DLD1 (cell line): ENCODE data around the gene SLC39A11.
"Not testable (repeated sequence)": the region's sequence is repeated elsewhere in the genome, so short reads cannot be mapped to it uniquely, and the experiment has no call there.

Experiments
- in situ Hi-C: cut with HindIII; loops from 2 replicates; pipeline ENCODE4 v1.10.0; 2017; ENCODE audit warnings: low sequenced_read_pairs

Gene SLC39A11

GRCh38 chr17:72954579-72954978, 137.9 kb downstream of the SLC39A11 start:
- in situ Hi-C loops, result no loop called here

- in situ Hi-C loops, result no loop called here
Measured at GRCh38 chr17:72953621-72954020, 138.9 kb downstream of the SLC39A11 start.

GRCh38 chr17:72952641-72953315, 139.7 kb downstream of the SLC39A11 start:
- in situ Hi-C loops, result no loop called here

- in situ Hi-C loops, result no loop called here
Measured at GRCh38 chr17:72952220-72952619, 140.3 kb downstream of the SLC39A11 start.

GRCh38 chr17:72950242-72950931, 142.1 kb downstream of the SLC39A11 start:
- in situ Hi-C loops, result no loop called here

GRCh38 chr17:72948115-72948514, 144.4 kb downstream of the SLC39A11 start:
- in situ Hi-C loops, result no loop called here

- in situ Hi-C loops, result no loop called here
Measured at GRCh38 chr17:72947475-72947874, 145.0 kb downstream of the SLC39A11 start.

GRCh38 chr17:72946696-72947095, 145.8 kb downstream of the SLC39A11 start:
- in situ Hi-C loops, result no loop called here

- in situ Hi-C loops, result no loop called here
Measured at GRCh38 chr17:72946156-72946555, 146.3 kb downstream of the SLC39A11 start.

GRCh38 chr17:72945473-72945872, 147.0 kb downstream of the SLC39A11 start:
- in situ Hi-C loops, result no loop called here

- in situ Hi-C loops, result no loop called here
Measured at GRCh38 chr17:72943826-72944689, 148.4 kb downstream of the SLC39A11 start.

GRCh38 chr17:72942579-72942978, 149.9 kb downstream of the SLC39A11 start:
- in situ Hi-C loops, result no loop called here

GRCh38 chr17:72940496-72940895, 152.0 kb downstream of the SLC39A11 start:
- in situ Hi-C loops, result no loop called here

- in situ Hi-C loops, result no loop called here
Measured at GRCh38 chr17:72938482-72938881, 154.0 kb downstream of the SLC39A11 start.

- in situ Hi-C loops, result no loop called here
Measured at GRCh38 chr17:72937707-72938106, 154.8 kb downstream of the SLC39A11 start.

- in situ Hi-C loops, result not testable (repeated sequence)
Measured at GRCh38 chr17:72937254-72937653, 155.2 kb downstream of the SLC39A11 start.

- in situ Hi-C loops, result no loop called here
Measured at GRCh38 chr17:72935984-72936383, 156.5 kb downstream of the SLC39A11 start.

- in situ Hi-C loops, result no loop called here
Measured at GRCh38 chr17:72934927-72935326, 157.6 kb downstream of the SLC39A11 start.

- in situ Hi-C loops, result no loop called here
Measured at GRCh38 chr17:72931635-72932034, 160.9 kb downstream of the SLC39A11 start.

- in situ Hi-C loops, result no loop called here
Measured at GRCh38 chr17:72931163-72931562, 161.3 kb downstream of the SLC39A11 start.

- in situ Hi-C loops, result no loop called here
Measured at GRCh38 chr17:72930031-72930430, 162.5 kb downstream of the SLC39A11 start.
